Measurements from ENCODE around the gene RABGAP1L. TPM values are rescaled to one million over a fixed set of nuclear protein-coding genes. Genes with fewer than 3 reads are reported as not detected.

The RABGAP1L gene
- total RNA-seq, 1 donor from 2014 or later, result 30.2 TPM

DNA sequence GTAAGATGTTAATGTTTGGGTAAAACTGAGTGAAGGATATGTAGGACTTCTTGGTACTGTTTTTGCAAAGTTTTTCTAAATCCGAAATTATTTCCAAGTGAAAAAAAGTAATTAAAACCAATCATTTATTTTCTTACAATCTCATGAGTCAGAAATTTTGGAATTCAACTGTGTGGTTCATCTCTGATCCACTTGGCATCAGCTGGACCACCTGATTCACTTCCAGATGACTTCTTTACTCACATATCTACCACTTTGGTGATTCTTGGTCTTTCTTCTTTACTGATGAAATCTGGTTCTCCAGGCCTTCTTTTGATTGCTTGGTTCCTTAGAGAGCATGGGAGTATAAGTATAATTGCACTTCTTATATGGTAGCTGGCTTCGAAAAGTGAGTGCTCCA lies 585.6 kb downstream of the RABGAP1L start:
- no peaks in the 10 kb centered on the region for H3K4me1 Mint-ChIP-seq (ENCODE audit: unreplicated experiment)
- TF ChIP-seq, protein P1, sequence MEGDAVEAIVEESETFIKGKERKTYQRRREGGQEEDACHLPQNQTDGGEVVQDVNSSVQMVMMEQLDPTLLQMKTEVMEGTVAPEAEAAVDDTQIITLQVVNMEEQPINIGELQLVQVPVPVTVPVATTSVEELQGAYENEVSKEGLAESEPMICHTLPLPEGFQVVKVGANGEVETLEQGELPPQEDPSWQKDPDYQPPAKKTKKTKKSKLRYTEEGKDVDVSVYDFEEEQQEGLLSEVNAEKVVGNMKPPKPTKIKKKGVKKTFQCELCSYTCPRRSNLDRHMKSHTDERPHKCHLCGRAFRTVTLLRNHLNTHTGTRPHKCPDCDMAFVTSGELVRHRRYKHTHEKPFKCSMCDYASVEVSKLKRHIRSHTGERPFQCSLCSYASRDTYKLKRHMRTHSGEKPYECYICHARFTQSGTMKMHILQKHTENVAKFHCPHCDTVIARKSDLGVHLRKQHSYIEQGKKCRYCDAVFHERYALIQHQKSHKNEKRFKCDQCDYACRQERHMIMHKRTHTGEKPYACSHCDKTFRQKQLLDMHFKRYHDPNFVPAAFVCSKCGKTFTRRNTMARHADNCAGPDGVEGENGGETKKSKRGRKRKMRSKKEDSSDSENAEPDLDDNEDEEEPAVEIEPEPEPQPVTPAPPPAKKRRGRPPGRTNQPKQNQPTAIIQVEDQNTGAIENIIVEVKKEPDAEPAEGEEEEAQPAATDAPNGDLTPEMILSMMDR (IDR thresholded peaks at IDR 0.05; ENCODE audit: unreplicated experiment), result no peak
- no peaks in the 10 kb centered on the region for H3K27me3 Mint-ChIP-seq (ENCODE audit: unreplicated experiment)
- no peak for DNase-seq (ENCODE audit: low spot score)
- no peak overlapping the region for H3K4me3 Mint-ChIP-seq (ENCODE audit: unreplicated experiment)
- no peak overlapping the region for H3K27ac Mint-ChIP-seq (ENCODE audit: unreplicated experiment)
- H3K9me3 Mint-ChIP-seq (ENCODE audit: unreplicated experiment), result no peaks in the 10 kb centered on the region
- no peaks in the 10 kb centered on the region for H3K36me3 Mint-ChIP-seq (ENCODE audit: low read depth, unreplicated experiment)

DNA sequence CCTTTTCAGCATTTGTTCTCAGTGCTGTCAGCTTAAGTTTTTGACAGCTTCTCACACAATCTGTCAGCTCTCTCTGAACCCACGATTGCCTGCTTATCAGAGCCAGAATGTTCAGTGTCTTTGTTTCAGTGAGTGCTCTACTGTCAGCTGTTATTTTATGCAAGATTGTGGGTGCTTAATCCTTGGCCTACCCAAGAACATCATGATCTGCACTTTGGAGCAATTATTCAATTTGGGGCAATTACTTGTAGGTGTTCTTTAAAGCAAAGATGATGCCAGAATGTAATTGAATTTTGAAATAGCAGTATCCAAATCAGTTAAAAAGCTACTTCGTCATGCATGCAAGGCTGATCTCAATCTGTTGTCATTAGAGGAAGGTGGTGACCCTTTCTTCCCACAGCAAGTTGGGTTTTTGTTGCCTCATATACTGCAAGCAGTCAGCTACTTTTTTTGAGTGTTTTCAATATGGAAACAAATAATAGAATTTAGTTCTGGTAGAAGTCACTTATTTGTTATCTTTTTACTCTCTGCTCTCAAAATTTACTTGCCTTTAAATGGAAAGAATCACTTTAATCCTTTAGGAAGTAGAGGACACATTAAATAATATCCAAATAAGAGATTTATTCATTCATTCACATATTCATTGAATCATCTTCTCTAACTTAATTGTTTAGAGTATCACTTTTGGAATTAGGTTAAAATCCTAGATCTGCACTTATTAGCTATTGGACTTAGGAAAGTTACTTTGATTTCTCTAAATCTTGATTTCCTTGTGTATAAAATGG lies 586.9 kb downstream of the RABGAP1L start:
- Mint-ChIP-seq H3K4me1 (ENCODE audit: unreplicated experiment) (no peaks in the 10 kb centered on the region), H3K36me3 (ENCODE audit: low read depth, unreplicated experiment) (no peaks in the 10 kb centered on the region), H3K4me3 (ENCODE audit: unreplicated experiment) (no peak overlapping the region), H3K9me3 (ENCODE audit: unreplicated experiment) (no peaks in the 10 kb centered on the region), H3K27me3 (ENCODE audit: unreplicated experiment) (no peaks in the 10 kb centered on the region), H3K27ac (ENCODE audit: unreplicated experiment) (no peak overlapping the region)
- TF ChIP-seq, protein P1 (IDR thresholded peaks at IDR 0.05; ENCODE audit: unreplicated experiment), result no peak
- DNase-seq (ENCODE audit: low spot score), result no peak

DNA sequence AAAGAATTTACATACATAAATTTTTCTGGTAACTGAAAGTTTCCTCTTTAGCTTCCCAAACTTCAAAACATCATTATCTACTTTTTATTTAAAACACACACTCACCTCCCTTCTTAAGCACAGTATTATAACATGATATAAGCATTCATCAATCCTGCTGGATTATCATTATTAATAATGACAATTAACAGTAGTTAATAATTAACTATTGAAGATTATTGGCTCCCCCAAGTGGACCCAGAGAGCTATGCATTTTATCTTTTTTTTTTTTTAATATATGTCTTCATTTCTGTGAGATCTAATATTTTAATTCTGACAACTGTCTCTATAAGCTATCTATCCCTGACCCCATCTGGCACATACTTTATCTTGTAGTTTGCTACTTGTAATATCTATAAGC lies 588.3 kb downstream of the RABGAP1L start:
- no peaks in the 10 kb centered on the region for H3K36me3 Mint-ChIP-seq (ENCODE audit: low read depth, unreplicated experiment)
- no peaks in the 10 kb centered on the region for H3K4me1 Mint-ChIP-seq (ENCODE audit: unreplicated experiment)
- no peak overlapping the region for H3K27ac Mint-ChIP-seq (ENCODE audit: unreplicated experiment)
- H3K4me3 Mint-ChIP-seq (ENCODE audit: unreplicated experiment), result no peak overlapping the region
- TF ChIP-seq, protein P1 (IDR thresholded peaks at IDR 0.05; ENCODE audit: unreplicated experiment), result no peak
- no peaks in the 10 kb centered on the region for H3K9me3 Mint-ChIP-seq (ENCODE audit: unreplicated experiment)
- no peaks in the 10 kb centered on the region for H3K27me3 Mint-ChIP-seq (ENCODE audit: unreplicated experiment)
- no peak for DNase-seq (ENCODE audit: low spot score)

DNA sequence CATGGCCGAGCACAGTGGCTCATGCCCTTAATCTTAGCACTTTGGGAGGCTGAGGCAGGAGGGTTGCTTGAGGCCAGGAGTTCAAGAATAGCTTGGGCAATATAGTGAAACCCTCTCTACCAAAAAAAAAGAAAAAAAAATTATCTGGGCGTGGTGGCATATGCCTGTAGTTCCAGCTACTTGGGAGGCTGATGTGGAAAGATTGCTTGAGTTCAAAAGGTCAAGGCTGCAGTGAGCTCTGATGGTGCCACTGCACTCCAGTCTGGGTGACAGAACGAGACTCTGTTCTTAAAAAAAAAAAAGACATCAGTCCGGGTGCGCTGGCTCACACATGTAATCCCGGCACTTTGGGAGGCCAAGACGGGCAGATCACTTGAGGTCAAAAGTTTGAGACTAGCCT lies 589.3 kb downstream of the RABGAP1L start:
- Mint-ChIP-seq H3K4me3 (ENCODE audit: unreplicated experiment) (no peak overlapping the region), H3K36me3 (ENCODE audit: low read depth, unreplicated experiment) (no peaks in the 10 kb centered on the region), H3K27me3 (ENCODE audit: unreplicated experiment) (no peaks in the 10 kb centered on the region), H3K9me3 (ENCODE audit: unreplicated experiment) (no peaks in the 10 kb centered on the region), H3K27ac (ENCODE audit: unreplicated experiment) (no peak overlapping the region), H3K4me1 (ENCODE audit: unreplicated experiment) (no peaks in the 10 kb centered on the region)
- TF ChIP-seq, protein P1 (IDR thresholded peaks at IDR 0.05; ENCODE audit: unreplicated experiment), result no peak
- DNase-seq (ENCODE audit: low spot score), result no peak

DNA sequence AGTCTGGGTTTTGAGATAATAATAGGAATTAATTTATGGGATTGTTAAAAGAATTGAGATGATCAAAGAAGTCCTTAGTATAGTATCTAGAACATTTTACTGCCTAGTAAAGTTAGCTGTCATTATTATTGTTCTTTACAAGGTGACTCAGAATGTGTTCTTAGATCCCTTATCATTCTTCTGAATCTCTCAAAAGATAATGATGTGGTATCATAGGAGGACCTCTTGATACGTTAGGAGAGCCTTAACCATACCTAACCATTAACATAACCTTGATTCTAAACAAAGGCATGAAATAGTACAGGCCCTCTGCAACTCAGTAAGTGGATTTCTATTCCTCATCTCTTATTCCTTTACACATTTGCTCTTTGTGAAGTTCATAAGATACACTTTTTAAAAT lies 593.8 kb downstream of the RABGAP1L start:
- Mint-ChIP-seq H3K27ac (ENCODE audit: unreplicated experiment) (no peak overlapping the region), H3K9me3 (ENCODE audit: unreplicated experiment) (no peaks in the 10 kb centered on the region), H3K4me3 (ENCODE audit: unreplicated experiment) (no peak overlapping the region), H3K4me1 (ENCODE audit: unreplicated experiment) (no peaks in the 10 kb centered on the region), H3K36me3 (ENCODE audit: low read depth, unreplicated experiment) (no peaks in the 10 kb centered on the region), H3K27me3 (ENCODE audit: unreplicated experiment) (no peaks in the 10 kb centered on the region)
- TF ChIP-seq, protein P1 (IDR thresholded peaks at IDR 0.05; ENCODE audit: unreplicated experiment), result no peak
- no peak for DNase-seq (ENCODE audit: low spot score)

Data from endothelial cell (in vitro differentiated cells).